Upper lobe of left lung (tissue), 4 donors: ENCODE results near the gene CUBN.

Source experiments
- POLR2AphosphoS5 ChIP-seq, 2 donors: sonication (generic); formaldehyde crosslinking; IDR thresholded peaks; one replicate each; pipeline ENCODE4 v1.5.1; 2017; ENCODE audit warnings: antibody characterized with exemption in 2 of 2
- TF ChIP-seq, protein P1 (sequence below), 6 experiments: fragments of 450-650 bp in 4 of 6; fragments of 200-600 bp in 2 of 6; sonication (generic) in 2 of 6; IDR thresholded peaks; one replicate each; pipeline ENCODE4 v1.5.1; 2016 to 2019; ENCODE audit warnings: antibody characterized with exemption in 6 of 6

DNA sequence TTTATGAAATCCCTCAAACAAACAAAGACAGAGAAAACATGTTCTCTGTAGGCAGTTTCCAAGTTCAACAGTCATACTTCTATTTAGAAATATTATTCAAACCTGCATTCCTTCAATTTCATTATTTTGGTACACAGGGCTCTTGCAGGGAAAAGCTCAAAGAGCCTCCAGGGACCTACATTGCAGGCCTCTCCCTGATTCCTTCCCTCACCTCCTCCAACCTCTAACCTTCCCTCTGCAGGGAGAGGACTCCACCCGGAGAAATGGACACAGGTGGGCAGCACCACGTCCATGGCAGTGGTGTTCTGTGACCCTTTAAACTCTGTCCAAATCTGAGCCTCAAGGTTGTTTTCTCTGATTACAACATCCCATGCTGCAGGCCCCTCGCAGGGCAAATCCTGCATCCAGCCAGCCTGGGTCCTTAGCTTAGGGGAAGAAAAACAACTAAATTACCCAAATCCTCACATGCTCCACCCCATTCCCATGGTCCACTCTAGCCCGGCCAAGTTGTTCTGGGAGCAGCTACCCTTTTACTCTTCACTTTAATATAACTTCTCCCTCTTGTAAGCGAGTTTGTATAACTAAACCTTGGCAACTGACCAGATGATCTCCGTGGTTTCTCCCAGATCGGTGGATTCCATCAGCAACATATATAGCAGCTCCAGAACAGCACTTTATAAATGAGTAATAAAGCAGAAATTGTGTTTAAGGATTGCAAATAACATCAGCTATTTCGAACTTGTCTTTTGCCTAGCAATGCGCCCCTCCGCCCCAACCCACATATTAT lies 129.8 kb downstream of the CUBN start:
- no peak for TF ChIP-seq POLR2AphosphoS5 (IDR thresholded peaks at IDR 0.05)
- TF ChIP-seq, protein P1, sequence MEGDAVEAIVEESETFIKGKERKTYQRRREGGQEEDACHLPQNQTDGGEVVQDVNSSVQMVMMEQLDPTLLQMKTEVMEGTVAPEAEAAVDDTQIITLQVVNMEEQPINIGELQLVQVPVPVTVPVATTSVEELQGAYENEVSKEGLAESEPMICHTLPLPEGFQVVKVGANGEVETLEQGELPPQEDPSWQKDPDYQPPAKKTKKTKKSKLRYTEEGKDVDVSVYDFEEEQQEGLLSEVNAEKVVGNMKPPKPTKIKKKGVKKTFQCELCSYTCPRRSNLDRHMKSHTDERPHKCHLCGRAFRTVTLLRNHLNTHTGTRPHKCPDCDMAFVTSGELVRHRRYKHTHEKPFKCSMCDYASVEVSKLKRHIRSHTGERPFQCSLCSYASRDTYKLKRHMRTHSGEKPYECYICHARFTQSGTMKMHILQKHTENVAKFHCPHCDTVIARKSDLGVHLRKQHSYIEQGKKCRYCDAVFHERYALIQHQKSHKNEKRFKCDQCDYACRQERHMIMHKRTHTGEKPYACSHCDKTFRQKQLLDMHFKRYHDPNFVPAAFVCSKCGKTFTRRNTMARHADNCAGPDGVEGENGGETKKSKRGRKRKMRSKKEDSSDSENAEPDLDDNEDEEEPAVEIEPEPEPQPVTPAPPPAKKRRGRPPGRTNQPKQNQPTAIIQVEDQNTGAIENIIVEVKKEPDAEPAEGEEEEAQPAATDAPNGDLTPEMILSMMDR (IDR thresholded peaks at IDR 0.05), result no peak
